ENCODE measurements around the gene APLF. TPM values are rescaled to one million over a fixed set of nuclear protein-coding genes. Genes with fewer than 3 reads are reported as not detected.

APLF gene
- total RNA-seq, 4 donors from 2014 or later, result 6.9 to 11.6 (median 10.6) TPM

- Histone ChIP-seq H3K4me3 (no peak overlapping the region), H3K4me1 (no peaks in the 10 kb centered on the region), H3K27ac (no peak overlapping the region), H3K9me3 (no peaks in the 10 kb centered on the region), H3K36me3 (peaks cover 0 to 4% (median 0%) of the 10 kb centered on the region in 3 donors), H3K27me3 (no peaks in the 10 kb centered on the region)
- DNase-seq (ENCODE audit: low spot score in 2 of 2), result no peak
- no peak for TF ChIP-seq EP300 (IDR thresholded peaks at IDR 0.05)
- TF ChIP-seq, protein P1, sequence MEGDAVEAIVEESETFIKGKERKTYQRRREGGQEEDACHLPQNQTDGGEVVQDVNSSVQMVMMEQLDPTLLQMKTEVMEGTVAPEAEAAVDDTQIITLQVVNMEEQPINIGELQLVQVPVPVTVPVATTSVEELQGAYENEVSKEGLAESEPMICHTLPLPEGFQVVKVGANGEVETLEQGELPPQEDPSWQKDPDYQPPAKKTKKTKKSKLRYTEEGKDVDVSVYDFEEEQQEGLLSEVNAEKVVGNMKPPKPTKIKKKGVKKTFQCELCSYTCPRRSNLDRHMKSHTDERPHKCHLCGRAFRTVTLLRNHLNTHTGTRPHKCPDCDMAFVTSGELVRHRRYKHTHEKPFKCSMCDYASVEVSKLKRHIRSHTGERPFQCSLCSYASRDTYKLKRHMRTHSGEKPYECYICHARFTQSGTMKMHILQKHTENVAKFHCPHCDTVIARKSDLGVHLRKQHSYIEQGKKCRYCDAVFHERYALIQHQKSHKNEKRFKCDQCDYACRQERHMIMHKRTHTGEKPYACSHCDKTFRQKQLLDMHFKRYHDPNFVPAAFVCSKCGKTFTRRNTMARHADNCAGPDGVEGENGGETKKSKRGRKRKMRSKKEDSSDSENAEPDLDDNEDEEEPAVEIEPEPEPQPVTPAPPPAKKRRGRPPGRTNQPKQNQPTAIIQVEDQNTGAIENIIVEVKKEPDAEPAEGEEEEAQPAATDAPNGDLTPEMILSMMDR (IDR thresholded peaks at IDR 0.05), result no peak
- no peak for TF ChIP-seq POLR2A (IDR thresholded peaks at IDR 0.05)
- WGBS, 2 donors, result 81 to 83% methylated on average over 2 of the region's 2 CpGs
Measured at GRCh38 chr2:68475576-68475975, 8.2 kb downstream of the APLF start.

DNA sequence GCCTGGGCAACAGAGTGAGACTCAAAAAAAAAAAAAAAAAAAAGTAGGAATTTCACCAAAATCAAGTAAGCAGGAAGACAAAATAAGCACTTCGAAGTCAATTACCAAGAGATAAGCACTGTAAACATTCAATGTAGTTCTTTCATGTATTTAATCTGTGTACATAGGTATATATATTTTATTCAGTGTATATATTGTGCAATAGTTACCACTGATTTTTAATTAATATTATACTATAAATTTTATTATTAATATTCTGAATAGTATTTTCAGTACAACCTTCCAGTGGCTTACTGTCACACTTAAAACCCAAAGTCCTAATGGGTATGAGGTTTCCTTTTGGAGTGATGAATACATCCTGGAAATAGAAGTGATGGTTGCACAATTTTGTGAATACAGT is 9.1 kb downstream of the APLF start:
- peaks cover 0 to 4% (median 0%) of the 10 kb centered on the region in 3 donors for H3K36me3 ChIP-seq
- no peaks in the 10 kb centered on the region for H3K9me3 ChIP-seq
- no peaks in the 10 kb centered on the region for H3K27me3 ChIP-seq
- H3K4me1 ChIP-seq, result no peaks in the 10 kb centered on the region
- TF ChIP-seq, protein P1 (IDR thresholded peaks at IDR 0.05), result no peak
- TF ChIP-seq EP300 (IDR thresholded peaks at IDR 0.05) (no peak), POLR2A (IDR thresholded peaks at IDR 0.05) (no peak)
- DNase-seq (ENCODE audit: low spot score in 2 of 2), result no peak
- H3K27ac ChIP-seq, result no peak overlapping the region
- 87 to 95% methylated on average over 1 of the region's 1 CpG for WGBS, 2 donors
- no peak overlapping the region for H3K4me3 ChIP-seq

GRCh38 chr2:68478688-68479087 is 11.3 kb downstream of the APLF start:
- WGBS, 2 donors, result 89 to 96% methylated on average over 1 of the region's 1 CpG
- H3K27me3 ChIP-seq, result no peaks in the 10 kb centered on the region
- no peaks in the 10 kb centered on the region for H3K4me1 ChIP-seq
- TF ChIP-seq EP300 (IDR thresholded peaks at IDR 0.05), result no peak
- TF ChIP-seq, protein P1 (IDR thresholded peaks at IDR 0.05), result no peak
- no peak for TF ChIP-seq POLR2A (IDR thresholded peaks at IDR 0.05)
- H3K4me3 ChIP-seq, result no peak overlapping the region
- DNase-seq (ENCODE audit: low spot score in 2 of 2), result no peak
- no peaks in the 10 kb centered on the region for H3K9me3 ChIP-seq
- H3K36me3 ChIP-seq, result peaks cover 0 to 4% (median 0%) of the 10 kb centered on the region in 3 donors
- H3K27ac ChIP-seq, result no peak overlapping the region

GRCh38 chr2:68482296-68482820 is 15.0 kb downstream of the APLF start:
- Histone ChIP-seq H3K9me3 (no peaks in the 10 kb centered on the region), H3K4me3 (no peak overlapping the region), H3K27me3 (no peaks in the 10 kb centered on the region), H3K4me1 (no peaks in the 10 kb centered on the region), H3K36me3 (peaks cover 0 to 4% (median 0%) of the 10 kb centered on the region in 3 donors), H3K27ac (no peak overlapping the region)
- no peak for DNase-seq (ENCODE audit: low spot score in 2 of 2)
- WGBS, 2 donors, result 91 to 93% methylated on average over 2 of the region's 2 CpGs
- TF ChIP-seq, protein P1 (IDR thresholded peaks at IDR 0.05), result no peak
- no peak for TF ChIP-seq EP300 (IDR thresholded peaks at IDR 0.05)
- TF ChIP-seq POLR2A (IDR thresholded peaks at IDR 0.05), result no peak

- 68 to 94% methylated on average over 3 of the region's 3 CpGs for WGBS, 2 donors
- H3K27me3 ChIP-seq, result no peaks in the 10 kb centered on the region
Measured at GRCh38 chr2:68483011-68483410, 15.6 kb downstream of the APLF start.

More at GRCh38 chr2:68483011-68483410, 15.6 kb downstream of the APLF start:
- Histone ChIP-seq H3K36me3 (no peaks in the 10 kb centered on the region), H3K9me3 (no peaks in the 10 kb centered on the region), H3K4me3 (no peak overlapping the region), H3K27ac (no peak overlapping the region), H3K4me1 (no peaks in the 10 kb centered on the region)
- DNase-seq (ENCODE audit: low spot score in 2 of 2), result no peak
- TF ChIP-seq EP300 (IDR thresholded peaks at IDR 0.05), result no peak
- TF ChIP-seq, protein P1 (IDR thresholded peaks at IDR 0.05), result no peak
- no peak for TF ChIP-seq POLR2A (IDR thresholded peaks at IDR 0.05)

Data from tibial nerve (tissue), 4 donors.